ENCODE results near the gene ADAMTSL3.

- TF ChIP-seq CTCF (conservative IDR thresholded peaks at IDR 0.05; ENCODE audit: low read depth in 2 of 2): no peak
- no peak for TF ChIP-seq EZH2phosphoT487 (IDR thresholded peaks at IDR 0.05; ENCODE audit: unreplicated experiment)
- TF ChIP-seq POLR2AphosphoS5 (IDR thresholded peaks at IDR 0.05; ENCODE audit: low read depth): peak; percentile 20; the same call in 1 of the 2 replicates
Measured at GRCh38 chr15:84079885-84080777, 426.2 kb downstream of the ADAMTSL3 start.
